Neural cell (in vitro differentiated cells): Measurements from ENCODE around the gene RAD54L2. TPM values are rescaled to one million over a fixed set of nuclear protein-coding genes. Genes with fewer than 3 reads are reported as not detected.

Experiments used
- H2AFZ ChIP-seq: fragments of 200-600, 300-800 bp; sonication (generic), shearing (Covaris generic); 2 replicates; pipeline ENCODE4 v1.6.0; 2014; ENCODE audit warnings: low read depth, mild to moderate bottlenecking, antibody characterized with exemption, low read length, moderate library complexity
- H3F3A ChIP-seq: fragments of 200-600 bp; shearing (Covaris generic); 2 replicates; pipeline ENCODE4 v1.6.1; 2016; ENCODE audit warnings: mild to moderate bottlenecking, moderate library complexity, mixed read lengths, antibody characterized with exemption, low read length; ENCODE audit not compliant: insufficient read depth, poor library complexity, severe bottlenecking
- H3K27ac ChIP-seq: fragments of 200-600, 300-800 bp; sonication (generic), shearing (Covaris generic); 2 replicates; pipeline ENCODE4 v1.5.1; 2014; ENCODE audit warnings: mild to moderate bottlenecking, low read length, moderate library complexity
- H3K27me3 ChIP-seq: fragments of 300-800, 200-600 bp; sonication (generic), shearing (Covaris generic); 2 replicates; pipeline ENCODE4 v1.6.0; 2014; ENCODE audit warnings: mild to moderate bottlenecking, low read depth, low read length, moderate library complexity; ENCODE audit not compliant: insufficient read depth
- H3K36me3 ChIP-seq: fragments of 300-800, 200-600 bp; sonication (generic), shearing (Covaris generic); 2 replicates; pipeline ENCODE4 v1.5.1; 2014; ENCODE audit warnings: mild to moderate bottlenecking, antibody characterized with exemption, low read length, moderate library complexity; ENCODE audit not compliant: insufficient read depth
- H3K4me2 ChIP-seq: fragments of 300-800, 200-600 bp; sonication (generic), shearing (Covaris generic); 2 replicates; pipeline ENCODE4 v1.6.0; 2014; ENCODE audit warnings: mild to moderate bottlenecking, low read length
- H3K4me3 ChIP-seq: fragments of 300-800, 200-600 bp; sonication (generic), shearing (Covaris generic); 2 replicates; pipeline ENCODE4 v1.5.1; 2014; ENCODE audit warnings: mild to moderate bottlenecking, low read length, moderate library complexity
- H3K79me2 ChIP-seq: fragments of 200-600 bp; shearing (Covaris generic); replicated peaks from 2 replicates; pipeline ENCODE4 v1.6.0; 2014; ENCODE audit warnings: mild to moderate bottlenecking, low read length, moderate library complexity; ENCODE audit not compliant: insufficient read depth
- H3K9ac ChIP-seq: fragments of 300-800, 200-600 bp; sonication (generic), shearing (Covaris generic); 2 replicates; pipeline ENCODE4 v1.6.1; 2016; ENCODE audit warnings: mild to moderate bottlenecking, low read length, mixed read lengths
- H3K9me2 ChIP-seq: fragments of 200-600 bp; shearing (Covaris generic); 2 replicates; pipeline ENCODE4 v1.6.1; 2016; ENCODE audit warnings: mild to moderate bottlenecking, low read length, mixed read lengths; ENCODE audit not compliant: insufficient read depth
- H3K9me3 ChIP-seq: fragments of 200-600, 300-800 bp; sonication (generic), shearing (Covaris generic); 2 replicates; pipeline ENCODE4 v1.6.1; 2016; ENCODE audit warnings: mild to moderate bottlenecking, mixed run types, low read length, moderate library complexity, mixed read lengths
- H4K20me1 ChIP-seq: fragments of 200-600 bp; shearing (Covaris generic); 2 replicates; pipeline ENCODE4 v1.6.1; 2016; ENCODE audit warnings: mild to moderate bottlenecking, mixed run types; ENCODE audit not compliant: insufficient read depth
- CTCF ChIP-seq: fragments of 450-650 bp; IDR thresholded peaks from 2 replicates; pipeline ENCODE4 v1.5.1; 2014; ENCODE audit warnings: antibody characterized with exemption, mild to moderate bottlenecking, moderate library complexity; ENCODE audit not compliant: poor library complexity, severe bottlenecking
- EP300 ChIP-seq: fragments of 450-650 bp; conservative IDR thresholded peaks from 2 replicates; pipeline ENCODE4 v1.6.1; 2014; ENCODE audit warnings: antibody characterized with exemption, mild to moderate bottlenecking, moderate library complexity; ENCODE audit not compliant: poor library complexity, severe bottlenecking
- EZH2 ChIP-seq: fragments of 200-600, 300-800 bp; shearing (Covaris generic), sonication (generic); IDR thresholded peaks from 2 replicates; pipeline ENCODE4 v1.6.1; 2014; ENCODE audit warnings: antibody characterized with exemption, low read length, borderline replicate concordance, mild to moderate bottlenecking; ENCODE audit not compliant: insufficient read depth, poor library complexity, severe bottlenecking
- MXI1 ChIP-seq: fragments of 450-650 bp; conservative IDR thresholded peaks from 2 replicates; pipeline ENCODE4 v1.6.1; 2014; ENCODE audit warnings: antibody characterized with exemption, mild to moderate bottlenecking; ENCODE audit not compliant: poor library complexity, severe bottlenecking
- POLR2AphosphoS5 ChIP-seq: IDR thresholded peaks from 2 replicates; pipeline ENCODE4 v1.6.1; 2012
- RAD21 ChIP-seq: fragments of 450-650 bp; conservative IDR thresholded peaks from 2 replicates; pipeline ENCODE4 v1.6.1; 2014; ENCODE audit warnings: antibody characterized with exemption, mild to moderate bottlenecking, moderate library complexity
- REST ChIP-seq: IDR thresholded peaks from 2 replicates; pipeline ENCODE4 v1.6.1; 2012; ENCODE audit warnings: borderline replicate concordance
- SMC3 ChIP-seq: fragments of 450-650 bp; conservative IDR thresholded peaks from 2 replicates; pipeline ENCODE4 v1.6.1; 2014; ENCODE audit warnings: antibody characterized with exemption, mild to moderate bottlenecking, moderate library complexity; ENCODE audit not compliant: poor library complexity
- TAF1 ChIP-seq: IDR thresholded peaks from 2 replicates; pipeline ENCODE4 v1.6.1; 2012; ENCODE audit warnings: low read depth
- polyA plus RNA-seq: library from polyadenylated mRNA; depleted of rRNA; stranded (reverse); fragments of >200 nt; gene quantifications from 2 replicates; pipeline ENCODE4 v1.2.3, GENCODE V29; 2014

Gene RAD54L2
- polyA plus RNA-seq, 1 donor from 2014 or later: 14.5 TPM

GRCh38 chr3:51510996-51511395, 27.5 kb upstream of the RAD54L2 start:
- H3K4me3 ChIP-seq: no peak overlapping the region
- no peaks in the 10 kb centered on the region for H4K20me1 ChIP-seq
- no peak overlapping the region for H3K9ac ChIP-seq
- no peak overlapping the region for H2AFZ ChIP-seq
- H3K4me2 ChIP-seq: no peak overlapping the region
- TF ChIP-seq EZH2 (no peak), SMC3 (no peak), POLR2AphosphoS5 (no peak), REST (no peak), EP300 (no peak), CTCF (no peak), MXI1 (no peak), TAF1 (no peak), RAD21 (no peak)
- H3K9me2 ChIP-seq: no peaks in the 10 kb centered on the region
- H3K27me3 ChIP-seq: no peaks in the 10 kb centered on the region
- H3K79me2 ChIP-seq: no peaks in the 10 kb centered on the region
- H3F3A ChIP-seq: no peaks in the 10 kb centered on the region
- H3K27ac ChIP-seq: no peak overlapping the region
- no peaks in the 10 kb centered on the region for H3K9me3 ChIP-seq
- no peaks in the 10 kb centered on the region for H3K36me3 ChIP-seq

- Histone ChIP-seq H3K9me2 (no peaks in the 10 kb centered on the region), H3K9ac (no peak overlapping the region), H4K20me1 (no peaks in the 10 kb centered on the region), H3K27ac (no peak overlapping the region), H2AFZ (no peak overlapping the region), H3F3A (no peaks in the 10 kb centered on the region), H3K36me3 (no peaks in the 10 kb centered on the region), H3K4me2 (no peak overlapping the region), H3K9me3 (no peaks in the 10 kb centered on the region), H3K27me3 (no peaks in the 10 kb centered on the region), H3K4me3 (no peak overlapping the region), H3K79me2 (no peaks in the 10 kb centered on the region)
- TF ChIP-seq EZH2 (no peak), POLR2AphosphoS5 (no peak), RAD21 (no peak), MXI1 (no peak), TAF1 (no peak), EP300 (no peak), REST (no peak), SMC3 (no peak), CTCF (no peak)
These were observed 24.3 kb upstream of the RAD54L2 start for GRCh38 chr3:51514210-51514609.
